AG04449 (cell line): ENCODE measurements around the gene SEMA4A.
"Not testable (repeated sequence)": the region's sequence is repeated elsewhere in the genome, so short reads cannot be mapped to it uniquely, and the experiment has no call there.

Experiments used
- CTCF ChIA-PET: fragments of 350-600 bp; formaldehyde crosslinking; extraction: SDS; loops from one replicate; lab custom pipeline; 2021; ENCODE audit warnings: antibody characterized with exemption; lab: Yijun Ruan, JAX
- POLR2A ChIA-PET: fragments of 400-600, 350-600 bp; formaldehyde crosslinking; extraction: SDS; loops from one replicate; lab custom pipeline; 2020; ENCODE audit warnings: antibody characterized with exemption, inconsistent platforms; lab: Yijun Ruan, JAX
- DNase-seq: peaks from one replicate; pipeline ENCODE4 v3.0.0-alpha.2; 2010; ENCODE audit warnings: low read depth, low spot score
- H3K4me3 ChIP-seq: 2 replicates; pipeline ENCODE4 v1.5.1; 2011; ENCODE audit warnings: low read depth, mild to moderate bottlenecking, control low read depth, low read length
- TF ChIP-seq, protein P1 (sequence below): IDR thresholded peaks from one replicate; pipeline ENCODE4 v1.5.1; 2011; ENCODE audit warnings: mild to moderate bottlenecking, moderate library complexity, low read length, control low read depth, inconsistent platforms; ENCODE audit not compliant: insufficient read depth; ENCODE audit errors: missing control alignments

The SEMA4A gene

DNA sequence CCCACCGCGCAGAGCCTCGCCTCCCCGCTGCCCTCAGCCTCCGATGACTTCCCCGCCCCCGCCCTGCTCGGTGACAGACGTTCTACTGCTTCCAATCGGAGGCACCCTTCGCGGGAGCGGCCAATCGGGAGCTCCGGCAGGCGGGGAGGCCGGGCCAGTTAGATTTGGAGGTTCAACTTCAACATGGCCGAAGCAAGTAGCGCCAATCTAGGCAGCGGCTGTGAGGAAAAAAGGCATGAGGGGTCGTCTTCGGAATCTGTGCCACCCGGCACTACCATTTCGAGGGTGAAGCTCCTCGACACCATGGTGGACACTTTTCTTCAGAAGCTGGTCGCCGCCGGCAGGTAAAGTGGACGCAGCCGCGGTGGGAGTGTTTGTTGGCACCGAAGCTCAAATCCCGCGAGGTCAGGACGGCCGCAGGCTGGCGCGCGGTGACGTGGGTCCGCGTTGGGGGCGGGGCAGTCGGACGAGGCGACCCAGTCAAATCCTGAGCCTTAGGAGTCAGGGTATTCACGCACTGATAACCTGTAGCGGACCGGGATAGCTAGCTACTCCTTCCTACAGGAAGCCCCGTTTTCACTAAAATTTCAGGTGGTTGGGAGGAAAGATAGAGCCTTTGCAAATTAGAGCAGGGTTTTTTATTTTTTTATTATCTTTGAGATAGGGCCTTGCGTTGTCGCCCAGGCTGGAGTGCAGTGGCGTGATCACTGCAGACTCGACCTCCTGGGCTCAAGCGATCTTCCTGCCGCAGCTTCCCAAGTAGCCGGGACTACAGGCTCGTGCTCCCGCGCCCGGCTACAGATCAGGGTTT, 59.7 kb downstream of the SEMA4A start, which contains the start of gene PMF1:
Gene PMF1 (plus strand): TSS at position 175 of the 811 bp plus-strand sequence. CDS start 9 bp downstream, at position 184.
- peak within 1 kb of the TSS; percentile 96 for H3K4me3 ChIP-seq
- CTCF ChIA-PET: interaction anchor here (0.7 to 3.9 kb wide), 10 partner anchors 9 to 124 kb away, joined by 3 to 43 read pairs (median 4); partner anchors contain the start of gene SLC25A44
- POLR2A ChIA-PET: interaction anchor here (1.0 to 1.7 kb wide), 8 partner anchors 9 to 90 kb away, joined by 4 to 19 read pairs (median 4); partner anchors contain the start of gene SLC25A44
- TF ChIP-seq, protein P1, sequence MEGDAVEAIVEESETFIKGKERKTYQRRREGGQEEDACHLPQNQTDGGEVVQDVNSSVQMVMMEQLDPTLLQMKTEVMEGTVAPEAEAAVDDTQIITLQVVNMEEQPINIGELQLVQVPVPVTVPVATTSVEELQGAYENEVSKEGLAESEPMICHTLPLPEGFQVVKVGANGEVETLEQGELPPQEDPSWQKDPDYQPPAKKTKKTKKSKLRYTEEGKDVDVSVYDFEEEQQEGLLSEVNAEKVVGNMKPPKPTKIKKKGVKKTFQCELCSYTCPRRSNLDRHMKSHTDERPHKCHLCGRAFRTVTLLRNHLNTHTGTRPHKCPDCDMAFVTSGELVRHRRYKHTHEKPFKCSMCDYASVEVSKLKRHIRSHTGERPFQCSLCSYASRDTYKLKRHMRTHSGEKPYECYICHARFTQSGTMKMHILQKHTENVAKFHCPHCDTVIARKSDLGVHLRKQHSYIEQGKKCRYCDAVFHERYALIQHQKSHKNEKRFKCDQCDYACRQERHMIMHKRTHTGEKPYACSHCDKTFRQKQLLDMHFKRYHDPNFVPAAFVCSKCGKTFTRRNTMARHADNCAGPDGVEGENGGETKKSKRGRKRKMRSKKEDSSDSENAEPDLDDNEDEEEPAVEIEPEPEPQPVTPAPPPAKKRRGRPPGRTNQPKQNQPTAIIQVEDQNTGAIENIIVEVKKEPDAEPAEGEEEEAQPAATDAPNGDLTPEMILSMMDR: no peak
- DNase-seq: peak; percentile 75

- TF ChIP-seq, protein P1: no peak
- no peak for DNase-seq
- CTCF ChIA-PET: interaction anchor here (1.0 to 3.9 kb wide), 6 partner anchors 10 to 125 kb away, joined by 3 to 43 read pairs (median 5); no protein-coding TSS in a partner anchor
- peak overlapping the region; percentile 96 for H3K4me3 ChIP-seq
- POLR2A ChIA-PET: interaction anchor here (1.0 to 1.7 kb wide), 6 partner anchors 10 to 91 kb away, joined by 4 to 19 read pairs (median 4); partner anchors contain the start of gene SLC25A44
Observed at GRCh38 chr1:156213644-156213966, 60.2 kb downstream of the SEMA4A start.

DNA sequence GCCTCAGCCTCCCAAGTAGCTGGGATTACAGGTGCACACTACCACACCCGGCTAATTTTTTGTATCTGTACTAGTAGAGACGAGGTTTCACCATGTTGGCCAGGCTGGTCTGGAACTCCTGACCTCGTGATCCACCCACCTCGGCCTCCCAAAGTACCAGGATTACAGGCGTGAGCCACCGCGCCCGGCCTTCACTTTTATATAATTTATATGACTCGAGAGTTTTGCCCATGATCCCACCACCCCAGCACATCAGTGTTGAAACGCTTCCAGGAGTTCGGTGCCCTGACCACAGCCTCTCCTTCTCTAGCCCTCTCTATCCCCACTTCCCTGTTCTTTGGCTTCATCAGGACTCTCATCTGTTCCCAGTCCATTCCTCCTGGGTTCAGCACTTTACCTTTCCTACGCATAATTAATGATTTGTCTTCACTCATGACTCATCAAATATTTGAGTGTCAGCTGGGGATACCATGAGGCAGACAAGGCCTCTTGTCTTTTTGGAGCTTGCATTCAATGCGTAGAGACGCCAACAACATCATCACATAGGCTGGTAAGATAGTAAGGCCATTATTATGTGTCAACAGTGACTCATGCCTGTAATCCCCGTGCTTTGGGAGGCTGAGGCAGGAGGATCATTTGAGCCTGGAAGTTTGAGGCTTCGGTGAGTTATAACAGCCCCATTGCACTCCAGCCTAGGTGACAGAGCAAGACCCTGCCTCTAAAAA, 60.8 kb downstream of the SEMA4A start:
- no peak for DNase-seq
- POLR2A ChIA-PET: interaction anchor here (1.2 to 1.7 kb wide), 2 partner anchors 19 to 21 kb away, joined by 4 to 19 read pairs; partner anchors contain the start of gene SLC25A44

GRCh38 chr1:156216361-156217086, 63.1 kb downstream of the SEMA4A start:
- H3K4me3 ChIP-seq, POLR2A ChIA-PET, CTCF ChIA-PET, DNase-seq: not testable (repeated sequence)

More for the DNA sequence above, 60.8 kb downstream of the SEMA4A start:
- H3K4me3 ChIP-seq: peak overlapping the region; percentile 96
- CTCF ChIA-PET: interaction anchor here (0.6 to 3.9 kb wide), 5 partner anchors 10 to 124 kb away, joined by 3 to 43 read pairs (median 5); no protein-coding TSS in a partner anchor
- TF ChIP-seq, protein P1: no peak

DNA sequence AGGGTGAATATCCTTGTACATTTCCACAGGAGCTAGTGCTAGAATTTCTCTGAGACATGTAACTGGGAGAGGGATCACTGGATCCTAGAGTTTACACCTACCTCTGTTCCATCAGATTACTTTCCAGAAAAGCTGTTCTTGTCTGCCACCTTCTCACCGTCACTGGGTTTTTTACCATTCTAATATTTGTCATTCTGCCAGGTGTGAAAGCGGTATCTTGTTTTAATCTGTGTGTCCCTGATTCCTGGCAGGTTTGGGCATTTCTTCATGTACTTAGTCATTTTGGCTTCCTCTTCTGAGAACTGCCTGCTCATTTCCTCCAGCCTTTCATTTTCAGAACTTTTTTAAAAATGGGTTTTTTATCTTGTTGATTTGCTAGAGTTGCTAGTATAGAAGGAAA, 64.5 kb downstream of the SEMA4A start:
- ChIA-PET CTCF (interaction anchor here (0.9 to 14.6 kb wide), 5 partner anchors 9 to 125 kb away, joined by 3 to 340 read pairs (median 4); no protein-coding TSS in a partner anchor), POLR2A (no interaction called here)
- H3K4me3 ChIP-seq: no peak overlapping the region
- no peak for DNase-seq
- TF ChIP-seq, protein P1: no peak

DNA sequence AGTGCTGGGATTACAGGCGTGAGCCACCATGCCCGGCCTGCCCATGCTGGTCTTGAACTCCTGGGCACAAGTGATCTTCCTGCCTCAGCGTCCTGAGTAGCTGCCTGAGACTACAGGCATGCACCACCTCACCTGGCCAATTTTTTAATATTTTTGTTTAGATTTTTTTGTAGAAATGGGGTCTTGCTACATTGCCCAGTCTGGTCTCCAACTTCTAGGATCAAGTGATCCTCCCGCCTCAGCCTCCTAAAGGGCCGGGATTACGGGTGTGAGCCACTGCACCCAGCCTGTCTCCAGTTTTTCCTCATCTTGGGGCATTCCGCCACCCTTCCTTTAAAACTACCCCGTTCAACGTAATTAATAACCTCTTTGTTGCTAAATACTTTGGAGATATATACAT, 66.8 kb downstream of the SEMA4A start:
- no peak for DNase-seq
- TF ChIP-seq, protein P1: no peak
- ChIA-PET POLR2A (no interaction called here), CTCF (interaction anchor here (1.7 to 14.6 kb wide), 2 partner anchors 78 to 127 kb away, joined by 4 to 340 read pairs; no protein-coding TSS in a partner anchor)
- no peak overlapping the region for H3K4me3 ChIP-seq
